ENCODE data around the gene ZDHHC11. TPM values are rescaled to one million over a fixed set of nuclear protein-coding genes. Genes with fewer than 3 reads are reported as not detected.

The ZDHHC11 gene
- total RNA-seq, 6 donors from 2014 or later: 18.9 to 64.6 (median 27.5) TPM

GRCh38 chr5:885127-885442, 34.3 kb upstream of the ZDHHC11 start:
- no peak for TF ChIP-seq POLR2AphosphoS5 (IDR thresholded peaks at IDR 0.05)
- TF ChIP-seq CTCF (IDR thresholded peaks at IDR 0.05): no peak
- TF ChIP-seq EP300 (IDR thresholded peaks at IDR 0.05): no peak
- TF ChIP-seq POLR2A (IDR thresholded peaks at IDR 0.05): no peak
- 95% methylated on average over 18 of the region's 18 CpGs; no CpG with 5 or more reads in 1 of the 2 donors for WGBS, 2 donors
- ATAC-seq (ENCODE audit: low FRiP score in 2 of 2) (no peak), DNase-seq (peak in 1 of 2 donors; percentile 68)
- no peak overlapping the region for H3K27ac ChIP-seq
- no peak overlapping the region for H3K4me3 ChIP-seq
- peaks cover 14 to 97% (median 91%) of the 10 kb centered on the region in 4 donors for H3K36me3 ChIP-seq
- H3K9me3 ChIP-seq: no peaks in the 10 kb centered on the region
- no peaks in the 10 kb centered on the region for H3K27me3 ChIP-seq
- H3K4me1 ChIP-seq: peaks cover 0 to 8% (median 0%) of the 10 kb centered on the region in 4 donors

- no peaks in the 10 kb centered on the region for H3K27me3 ChIP-seq
- no peak for TF ChIP-seq EP300 (IDR thresholded peaks at IDR 0.05)
- no peak for TF ChIP-seq POLR2A (IDR thresholded peaks at IDR 0.05)
- no peak for TF ChIP-seq CTCF (IDR thresholded peaks at IDR 0.05)
- TF ChIP-seq POLR2AphosphoS5 (IDR thresholded peaks at IDR 0.05): no peak
- no peak overlapping the region for H3K4me3 ChIP-seq
- DNase-seq: peak in 1 of 2 donors; percentile 47
- H3K36me3 ChIP-seq: peaks cover 12 to 91% (median 86%) of the 10 kb centered on the region in 4 donors
- no peaks in the 10 kb centered on the region for H3K9me3 ChIP-seq
- WGBS, 2 donors: 74 to 92% methylated on average over 5 to 16 of the region's 16 CpGs
- no peak overlapping the region for H3K27ac ChIP-seq
- peak in 1 of 2 donors; percentile 10 for ATAC-seq (ENCODE audit: low FRiP score in 2 of 2)
- peaks cover 0 to 8% (median 0%) of the 10 kb centered on the region in 4 donors for H3K4me1 ChIP-seq
These were observed 33.8 kb upstream of the ZDHHC11 start for GRCh38 chr5:884345-885126.

GRCh38 chr5:883475-884181, 32.8 kb upstream of the ZDHHC11 start:
- Histone ChIP-seq H3K27me3 (no peaks in the 10 kb centered on the region), H3K4me3 (no peak overlapping the region), H3K9me3 (no peaks in the 10 kb centered on the region), H3K4me1 (peaks cover 0 to 8% (median 0%) of the 10 kb centered on the region in 4 donors), H3K27ac (no peak overlapping the region), H3K36me3 (peaks cover 9 to 82% (median 78%) of the 10 kb centered on the region in 4 donors)
- ATAC-seq (ENCODE audit: low FRiP score in 2 of 2): no peak
- TF ChIP-seq EP300 (IDR thresholded peaks at IDR 0.05): no peak
- TF ChIP-seq POLR2AphosphoS5 (IDR thresholded peaks at IDR 0.05): no peak
- TF ChIP-seq CTCF (IDR thresholded peaks at IDR 0.05): no peak
- no peak for TF ChIP-seq POLR2A (IDR thresholded peaks at IDR 0.05)
- 97 to 100% methylated on average over 10 to 29 of the region's 29 CpGs for WGBS, 2 donors
- DNase-seq: peak in 1 of 2 donors; percentile 59

- Histone ChIP-seq H3K27ac (no peak overlapping the region), H3K27me3 (no peaks in the 10 kb centered on the region), H3K4me1 (peaks cover 0 to 8% (median 0%) of the 10 kb centered on the region in 4 donors), H3K4me3 (no peak overlapping the region), H3K9me3 (no peaks in the 10 kb centered on the region), H3K36me3 (peaks cover 9 to 80% (median 75%) of the 10 kb centered on the region in 4 donors)
- WGBS, 2 donors: 83 to 87% methylated on average over 32 to 33 of the region's 33 CpGs
- DNase-seq: peak in 1 of 2 donors; percentile 48
- TF ChIP-seq EP300 (IDR thresholded peaks at IDR 0.05) (no peak), CTCF (IDR thresholded peaks at IDR 0.05) (no peak), POLR2A (IDR thresholded peaks at IDR 0.05) (no peak)
- ATAC-seq (ENCODE audit: low FRiP score in 2 of 2): no peak
These were observed 31.7 kb upstream of the ZDHHC11 start for GRCh38 chr5:882253-883183.

Data from upper lobe of left lung (tissue), 6 donors.